GM23338 (cell line): ENCODE results near the gene GLUD2.

ENCODE experiments used
- CTCF ChIP-seq, 2 experiments: fragments of 200-600 bp in 1 of 2; sonication (generic) in 1 of 2; conservative IDR thresholded peaks; 2 replicates each; pipeline versions ENCODE4 v1.5.1 to v1.6.1; 2016 to 2017; ENCODE audit warnings: antibody characterized with exemption in 2 of 2, low read depth in 2 of 2, mild to moderate bottlenecking in 2 of 2, moderate library complexity in 1 of 2
- EZH2 ChIP-seq: fragments of 200-600 bp; sonication (generic); IDR thresholded peaks from one replicate; pipeline ENCODE4 v1.8.0; 2017; ENCODE audit warnings: antibody characterized with exemption, mild to moderate bottlenecking, low read depth; ENCODE audit not compliant: unreplicated experiment
- EZH2phosphoT487 ChIP-seq: fragments of 200-600 bp; sonication (generic); IDR thresholded peaks from one replicate; pipeline ENCODE4 v1.8.1; 2018; ENCODE audit warnings: antibody characterized with exemption; ENCODE audit not compliant: unreplicated experiment
- POLR2AphosphoS5 ChIP-seq: IDR thresholded peaks from 2 replicates; pipeline ENCODE4 v1.6.1; 2016; ENCODE audit warnings: antibody characterized with exemption, low read depth
- REST ChIP-seq: IDR thresholded peaks from one replicate; pipeline ENCODE4 v1.6.1; 2018; ENCODE audit warnings: antibody characterized with exemption; ENCODE audit not compliant: unreplicated experiment

GRCh38 chrX:121064579-121064978 is 17.2 kb downstream of the GLUD2 start:
- TF ChIP-seq CTCF (conservative IDR thresholded peaks at IDR 0.05; ENCODE audit: low read depth in 2 of 2) = no peak
- no peak for TF ChIP-seq EZH2
- no peak for TF ChIP-seq EZH2phosphoT487
- TF ChIP-seq POLR2AphosphoS5 = no peak
- no peak for TF ChIP-seq REST
